ENCODE data around the gene THSD8.
A peak's percentile ranks its signal among the peaks of the same experiment; 100 is the strongest.

Gene THSD8

DNA sequence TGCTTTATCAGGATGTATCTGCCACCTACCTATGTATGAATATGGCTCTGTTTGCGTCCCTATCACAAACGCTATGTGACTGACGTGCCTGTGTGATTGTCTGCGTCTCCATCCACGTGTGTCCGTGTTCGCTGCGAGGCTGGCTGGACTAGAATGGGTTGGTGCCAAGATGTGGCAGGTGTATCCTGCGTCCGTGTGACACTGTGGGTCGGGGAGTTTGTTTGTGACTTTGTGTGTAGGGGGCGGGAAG is 19.8 kb upstream of the THSD8 start:
- DNase-seq: no peak

DNA sequence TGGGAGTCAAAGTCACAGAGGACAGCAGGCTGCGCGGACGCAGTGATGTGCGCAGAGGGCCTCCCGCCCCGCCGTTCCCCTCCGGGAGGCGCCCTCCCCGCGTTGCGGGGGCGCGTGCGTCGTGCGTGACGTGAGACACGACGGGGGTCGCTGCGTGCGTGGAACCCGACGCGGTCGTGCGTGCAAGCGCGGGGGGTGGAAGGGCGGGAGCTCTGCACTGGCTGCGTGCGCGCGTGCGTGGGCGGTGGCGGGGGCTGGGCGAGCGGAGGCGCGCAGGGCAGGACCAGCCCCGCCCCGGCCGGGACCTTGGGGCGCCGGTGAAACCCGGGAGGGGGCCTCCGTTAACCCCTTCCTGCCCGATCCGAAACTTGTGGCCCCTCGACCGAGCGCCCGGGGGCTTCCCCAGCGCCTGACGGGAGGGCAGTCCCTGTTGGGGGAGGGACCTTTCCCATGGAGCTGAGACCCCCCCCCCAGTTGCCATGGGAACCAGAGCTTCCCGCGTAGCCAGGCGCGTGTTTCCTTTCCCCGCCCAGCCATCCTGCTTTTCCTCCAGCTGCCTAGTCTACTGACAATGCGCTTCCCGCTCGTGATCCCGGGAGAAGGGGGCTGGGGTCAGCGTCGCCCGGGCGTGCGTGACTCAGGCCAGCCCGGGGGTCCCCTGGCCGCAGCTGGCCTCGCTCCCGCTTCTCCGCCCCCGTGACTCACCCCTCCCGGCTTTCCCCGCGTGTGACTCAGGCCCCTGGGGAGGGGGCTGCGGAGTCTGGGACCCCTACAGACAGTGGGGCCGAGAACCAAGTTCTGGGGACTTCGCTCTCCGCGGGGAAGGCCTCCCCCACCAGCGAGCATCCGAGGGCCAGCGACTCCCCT is 19.2 kb upstream of the THSD8 start:
- DNase-seq: peak; percentile 94

GRCh38 chr19:12783291-12783848 is 18.5 kb upstream of the THSD8 start:
- DNase-seq: peak; percentile 32

- no peak for DNase-seq
Observed at GRCh38 chr19:12783849-12784393, 17.9 kb upstream of the THSD8 start.

DNA sequence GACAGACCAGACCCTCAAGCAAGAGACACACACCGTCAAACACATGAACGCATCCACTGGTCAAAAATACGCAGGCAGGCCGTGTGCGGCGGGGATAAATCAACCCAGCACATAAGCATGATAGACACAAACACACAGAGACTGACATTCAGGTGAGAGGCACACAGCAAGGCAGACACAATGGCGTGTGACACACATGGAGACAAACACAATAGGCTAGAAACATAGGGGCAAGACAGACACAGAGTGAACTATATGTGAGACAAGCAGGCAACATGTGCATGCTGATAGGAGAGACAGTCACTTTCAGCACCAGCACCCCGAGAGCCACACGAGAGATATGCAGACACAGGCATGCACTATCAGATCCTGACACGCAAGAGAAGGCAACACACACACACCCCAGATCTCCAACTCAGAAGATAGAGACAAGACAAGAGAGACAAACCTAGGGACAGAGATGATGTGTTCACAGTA is 17.4 kb upstream of the THSD8 start:
- DNase-seq: no peak

DNA sequence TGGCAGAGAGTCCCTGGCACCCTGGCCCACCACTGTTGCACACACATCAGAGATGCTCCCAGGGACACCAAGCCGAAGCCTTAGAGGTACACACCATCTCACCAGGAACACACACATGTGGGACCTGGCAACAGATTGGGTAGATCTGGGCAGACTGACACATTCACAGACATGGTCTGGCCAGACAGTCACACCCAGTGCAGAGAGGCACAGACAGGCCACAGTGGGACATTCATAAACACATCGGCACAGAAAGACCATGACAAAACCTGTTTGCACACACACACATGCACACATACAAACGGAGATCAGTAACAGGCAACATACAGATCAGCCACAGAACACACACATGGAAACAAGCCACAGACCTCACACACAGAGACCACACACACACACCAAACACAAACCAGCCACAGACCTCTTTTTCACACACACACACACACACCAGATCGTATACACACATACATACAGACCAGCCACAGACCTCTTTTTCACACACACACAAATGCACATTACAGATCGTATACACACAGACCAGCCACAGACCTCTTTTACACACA is 16.9 kb upstream of the THSD8 start:
- no peak for DNase-seq

- no peak for DNase-seq
Observed at GRCh38 chr19:12785431-12786031, 16.3 kb upstream of the THSD8 start.

DNA sequence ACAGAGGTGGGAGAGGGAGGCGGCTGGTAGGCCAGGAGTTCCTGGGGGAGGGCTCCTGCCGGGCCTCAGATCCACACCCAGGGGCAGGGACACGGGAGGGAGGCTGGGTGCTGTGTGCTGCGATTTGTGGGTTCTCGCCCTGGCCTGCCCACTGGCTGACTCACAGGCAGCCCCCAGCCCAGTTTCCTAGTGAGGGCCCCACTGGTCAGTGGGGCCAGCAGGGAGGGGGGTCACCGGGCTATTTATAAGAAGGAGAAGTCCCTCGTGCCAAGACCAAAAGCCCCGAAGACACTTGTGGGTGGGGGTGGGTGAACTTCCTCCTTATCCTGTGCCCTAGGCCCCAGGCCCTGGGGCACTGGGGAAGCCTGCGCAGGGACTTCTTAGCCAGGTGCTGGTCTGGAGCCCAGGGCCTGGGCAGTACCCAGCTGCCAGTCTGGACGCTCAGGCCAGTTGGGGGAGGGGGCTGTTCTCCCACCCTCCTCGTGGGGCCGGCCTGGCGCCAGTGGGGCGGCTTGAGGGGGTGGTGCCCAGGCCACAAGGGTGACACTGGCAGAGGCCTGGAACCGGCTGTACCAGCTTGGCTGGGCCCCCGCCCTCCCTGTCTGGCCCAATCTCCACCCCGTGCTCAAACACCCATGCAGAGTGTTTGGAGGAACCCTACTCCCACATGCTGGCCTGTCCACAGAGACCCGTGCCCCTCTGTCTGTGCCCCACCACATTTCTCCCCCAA is 15.6 kb upstream of the THSD8 start:
- no peak for DNase-seq

GRCh38 chr19:12786952-12787351 is 14.9 kb upstream of the THSD8 start:
- DNase-seq: no peak

GRCh38 chr19:12787458-12787857 is 14.4 kb upstream of the THSD8 start:
- no peak for DNase-seq

- no peak for DNase-seq
Observed at GRCh38 chr19:12788042-12788681, 13.7 kb upstream of the THSD8 start.

DNA sequence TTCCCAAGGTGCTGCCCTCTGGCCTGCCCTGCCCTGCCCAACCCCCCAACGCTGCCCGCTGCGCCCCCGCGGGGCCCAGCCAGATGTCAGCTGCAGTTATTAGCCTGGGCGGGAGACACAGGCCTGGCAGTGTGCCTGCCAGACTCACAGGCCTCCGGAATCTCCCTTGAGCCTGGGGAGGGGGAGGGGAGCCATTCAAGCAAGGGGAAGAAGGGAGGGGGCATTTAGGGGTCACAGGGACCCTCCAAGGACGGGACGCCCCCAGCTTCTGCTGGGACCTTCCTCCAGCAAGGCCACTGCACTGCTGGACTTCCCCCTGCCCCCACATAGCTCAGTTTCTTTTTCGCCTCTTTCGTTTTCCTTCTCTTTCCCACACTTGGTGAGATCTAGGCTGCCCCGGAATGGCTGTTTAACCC is 13.2 kb upstream of the THSD8 start:
- DNase-seq: peak; percentile 70

- peak; percentile 24 for DNase-seq
Observed at GRCh38 chr19:12789098-12789903, 12.6 kb upstream of the THSD8 start.

DNA sequence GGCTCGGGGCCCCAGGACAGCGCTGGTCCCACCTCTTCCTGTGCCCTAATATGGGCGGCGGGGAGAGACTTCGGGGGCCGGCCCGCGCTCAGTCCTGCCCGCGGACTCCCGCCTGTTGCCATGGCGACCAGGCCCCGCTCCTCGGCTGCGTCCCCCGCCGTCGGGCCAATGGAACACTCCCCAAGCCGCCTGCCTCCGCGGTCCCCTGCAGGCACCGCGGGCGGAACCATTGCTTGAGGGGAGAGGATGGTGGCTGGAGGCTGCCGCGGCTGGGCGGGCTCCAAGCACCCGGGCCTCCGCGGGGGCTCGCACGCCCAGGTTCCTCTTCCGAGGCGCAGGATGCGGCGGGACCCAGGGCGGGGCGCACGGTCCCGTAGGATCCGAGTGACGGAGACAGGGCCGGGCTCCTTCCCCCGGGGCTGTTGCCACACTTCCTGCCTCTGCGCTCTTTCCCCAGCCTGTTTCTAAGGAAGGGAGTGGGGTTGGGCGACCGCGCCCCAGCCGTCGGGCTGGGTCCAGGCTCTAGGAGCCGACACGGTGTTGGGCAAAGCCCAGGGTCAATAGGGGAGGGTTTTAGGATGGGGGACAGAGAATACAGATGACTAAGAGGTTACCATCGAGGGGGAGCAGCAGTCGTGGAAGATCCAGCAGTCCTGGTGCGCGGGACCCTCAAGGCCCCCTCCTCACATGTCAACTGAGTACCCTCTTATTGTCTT is 11.8 kb upstream of the THSD8 start:
- DNase-seq: peak; percentile 96

DNA sequence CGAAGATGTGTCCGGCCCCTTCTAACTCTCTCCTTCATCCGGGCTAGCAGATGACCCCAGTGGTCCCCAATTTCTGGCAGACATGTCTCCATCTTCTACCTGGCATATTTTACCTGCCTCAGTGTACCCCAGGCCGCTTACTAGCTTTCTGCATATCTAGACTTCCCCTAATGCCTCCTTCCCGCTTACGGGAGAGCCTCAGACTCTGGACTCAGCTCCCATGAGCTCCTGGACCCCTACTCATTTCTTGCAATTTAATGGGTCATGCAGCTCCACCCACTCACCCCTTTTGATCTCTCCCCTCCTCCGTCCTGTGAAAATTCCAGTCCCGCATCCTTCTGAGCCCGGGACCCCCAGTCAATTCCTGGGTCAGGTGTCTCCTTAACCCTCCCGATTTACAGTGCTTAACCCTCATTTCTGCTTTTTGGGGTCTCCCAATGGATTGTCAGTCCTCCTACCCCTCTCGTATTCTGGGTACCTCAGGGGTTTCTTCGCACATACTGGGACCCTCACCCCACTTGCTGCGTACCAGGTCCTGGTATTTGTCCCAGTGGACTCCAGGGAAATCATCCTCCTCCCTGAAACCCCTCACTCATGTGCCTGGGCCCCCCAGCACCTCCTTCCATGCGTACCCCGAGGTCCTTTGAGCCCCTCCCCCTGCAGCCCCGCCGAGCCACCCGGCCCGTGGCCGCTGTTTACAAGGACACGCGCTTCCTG is 11.1 kb upstream of the THSD8 start:
- no peak for DNase-seq

DNA sequence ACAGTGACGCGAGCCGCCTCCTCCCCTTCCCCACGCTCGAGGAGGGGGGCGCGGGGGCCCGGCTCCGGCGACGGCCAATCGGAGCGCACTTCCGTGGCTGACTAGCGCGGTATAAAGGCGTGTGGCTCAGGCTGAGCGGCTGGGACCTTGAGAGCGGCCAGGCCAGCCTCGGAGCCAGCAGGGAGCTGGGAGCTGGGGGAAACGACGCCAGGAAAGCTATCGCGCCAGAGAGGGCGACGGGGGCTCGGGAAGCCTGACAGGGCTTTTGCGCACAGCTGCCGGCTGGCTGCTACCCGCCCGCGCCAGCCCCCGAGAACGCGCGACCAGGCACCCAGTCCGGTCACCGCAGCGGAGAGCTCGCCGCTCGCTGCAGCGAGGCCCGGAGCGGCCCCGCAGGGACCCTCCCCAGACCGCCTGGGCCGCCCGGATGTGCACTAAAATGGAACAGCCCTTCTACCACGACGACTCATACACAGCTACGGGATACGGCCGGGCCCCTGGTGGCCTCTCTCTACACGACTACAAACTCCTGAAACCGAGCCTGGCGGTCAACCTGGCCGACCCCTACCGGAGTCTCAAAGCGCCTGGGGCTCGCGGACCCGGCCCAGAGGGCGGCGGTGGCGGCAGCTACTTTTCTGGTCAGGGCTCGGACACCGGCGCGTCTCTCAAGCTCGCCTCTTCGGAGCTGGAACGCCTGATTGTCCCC is 10.4 kb upstream of the THSD8 start, which contains the start of gene JUNB:
JUNB (plus strand) TSS at position 142 of the 706 bp plus-strand sequence; CDS start at position 428, 286 bp downstream.
- peak; percentile 94 for DNase-seq

GRCh38 chr19:12792051-12792852 is 9.6 kb upstream of the THSD8 start:
- DNase-seq: peak; percentile 66

GRCh38 chr19:12792853-12793289 is 9.0 kb upstream of the THSD8 start:
- DNase-seq: no peak
